ENCODE measurements around the gene INPP5D.

Gene INPP5D

GRCh38 chr2:233065954-233066470, 5.9 kb downstream of the INPP5D start:
- ATAC-seq (ENCODE audit: low read depth) (no peak), DNase-seq (ENCODE audit: low spot score) (no peak)
- Histone ChIP-seq H3K4me3 (ENCODE audit: severe bottlenecking) (no peak overlapping the region), H3K27me3 (ENCODE audit: insufficient read depth, poor library complexity, severe bottlenecking) (no peaks in the 10 kb centered on the region), H3K27ac (ENCODE audit: poor library complexity, severe bottlenecking) (no peak overlapping the region), H3K4me1 (ENCODE audit: insufficient read depth, poor library complexity, severe bottlenecking) (peaks cover 5% of the 10 kb centered on the region), H3K9me3 (ENCODE audit: severe bottlenecking) (no peaks in the 10 kb centered on the region), H3K36me3 (ENCODE audit: low read depth) (no peaks in the 10 kb centered on the region)
- TF ChIP-seq, protein P1, sequence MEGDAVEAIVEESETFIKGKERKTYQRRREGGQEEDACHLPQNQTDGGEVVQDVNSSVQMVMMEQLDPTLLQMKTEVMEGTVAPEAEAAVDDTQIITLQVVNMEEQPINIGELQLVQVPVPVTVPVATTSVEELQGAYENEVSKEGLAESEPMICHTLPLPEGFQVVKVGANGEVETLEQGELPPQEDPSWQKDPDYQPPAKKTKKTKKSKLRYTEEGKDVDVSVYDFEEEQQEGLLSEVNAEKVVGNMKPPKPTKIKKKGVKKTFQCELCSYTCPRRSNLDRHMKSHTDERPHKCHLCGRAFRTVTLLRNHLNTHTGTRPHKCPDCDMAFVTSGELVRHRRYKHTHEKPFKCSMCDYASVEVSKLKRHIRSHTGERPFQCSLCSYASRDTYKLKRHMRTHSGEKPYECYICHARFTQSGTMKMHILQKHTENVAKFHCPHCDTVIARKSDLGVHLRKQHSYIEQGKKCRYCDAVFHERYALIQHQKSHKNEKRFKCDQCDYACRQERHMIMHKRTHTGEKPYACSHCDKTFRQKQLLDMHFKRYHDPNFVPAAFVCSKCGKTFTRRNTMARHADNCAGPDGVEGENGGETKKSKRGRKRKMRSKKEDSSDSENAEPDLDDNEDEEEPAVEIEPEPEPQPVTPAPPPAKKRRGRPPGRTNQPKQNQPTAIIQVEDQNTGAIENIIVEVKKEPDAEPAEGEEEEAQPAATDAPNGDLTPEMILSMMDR (IDR thresholded peaks at IDR 0.05; ENCODE audit: poor library complexity, severe bottlenecking) = no peak

DNA sequence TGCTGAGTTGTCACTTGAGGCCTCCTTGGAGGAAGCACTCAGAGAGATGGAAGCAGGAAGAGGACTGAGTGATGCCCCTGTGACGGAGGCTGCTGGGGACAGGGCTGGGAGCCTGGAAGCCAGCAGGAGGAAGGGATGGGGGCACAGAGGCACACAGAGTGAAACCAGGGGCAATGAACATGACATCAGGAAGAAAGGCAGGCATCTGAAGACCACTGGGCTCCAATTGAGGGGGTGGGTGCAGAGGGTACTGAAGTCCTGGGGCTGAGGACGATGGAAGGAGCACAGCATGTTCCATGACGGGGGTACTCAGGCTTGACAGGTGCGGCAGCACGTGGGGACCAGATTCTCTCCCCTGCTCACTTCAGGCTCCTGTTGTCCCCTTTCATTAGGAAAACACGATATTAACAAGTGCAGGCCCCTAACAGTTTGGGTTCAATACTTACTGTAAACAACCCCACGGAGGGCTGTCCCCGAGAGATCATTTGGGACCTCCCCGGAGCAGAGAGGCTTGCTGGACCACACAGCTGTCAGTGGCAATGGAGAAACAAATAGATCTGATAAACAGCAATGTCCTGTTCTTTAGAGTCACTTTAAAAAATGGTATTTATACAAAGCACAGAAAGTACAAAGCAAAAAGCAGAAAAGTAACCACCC, 8.7 kb downstream of the INPP5D start:
- H3K9me3 ChIP-seq (ENCODE audit: severe bottlenecking) = no peaks in the 10 kb centered on the region
- H3K27ac ChIP-seq (ENCODE audit: poor library complexity, severe bottlenecking) = no peak overlapping the region
- TF ChIP-seq, protein P1 (IDR thresholded peaks at IDR 0.05; ENCODE audit: poor library complexity, severe bottlenecking) = no peak
- DNase-seq (ENCODE audit: low spot score) (no peak), ATAC-seq (ENCODE audit: low read depth) (no peak)
- no peaks in the 10 kb centered on the region for H3K27me3 ChIP-seq (ENCODE audit: insufficient read depth, poor library complexity, severe bottlenecking)
- peaks cover 5% of the 10 kb centered on the region for H3K4me1 ChIP-seq (ENCODE audit: insufficient read depth, poor library complexity, severe bottlenecking)
- H3K36me3 ChIP-seq (ENCODE audit: low read depth) = no peaks in the 10 kb centered on the region
- H3K4me3 ChIP-seq (ENCODE audit: severe bottlenecking) = no peak overlapping the region

DNA sequence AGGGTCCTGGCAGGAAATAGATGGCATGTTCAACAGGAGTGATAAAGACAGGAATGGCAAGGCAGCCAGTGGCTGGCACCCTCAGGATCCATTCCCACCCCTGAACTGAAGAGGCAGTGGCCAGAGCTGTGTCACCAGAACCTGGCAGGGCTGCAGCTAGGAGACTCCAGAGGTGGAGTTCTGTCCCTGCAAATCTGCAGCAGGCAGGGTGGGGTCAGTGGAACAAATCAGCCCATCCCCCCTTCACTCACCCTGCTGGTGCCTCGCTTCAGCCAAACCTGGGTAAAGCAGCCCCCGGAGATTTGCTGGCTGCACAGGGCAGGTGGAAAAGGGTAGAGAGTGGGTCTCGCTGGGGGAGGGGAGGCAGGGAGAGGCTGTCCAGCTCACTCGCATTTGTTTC, 12.7 kb downstream of the INPP5D start:
- TF ChIP-seq, protein P1 (IDR thresholded peaks at IDR 0.05; ENCODE audit: poor library complexity, severe bottlenecking) = no peak
- H3K27ac ChIP-seq (ENCODE audit: poor library complexity, severe bottlenecking) = no peak overlapping the region
- H3K4me3 ChIP-seq (ENCODE audit: severe bottlenecking) = no peak overlapping the region
- H3K4me1 ChIP-seq (ENCODE audit: insufficient read depth, poor library complexity, severe bottlenecking) = no peaks in the 10 kb centered on the region
- DNase-seq (ENCODE audit: low spot score) (no peak), ATAC-seq (ENCODE audit: low read depth) (no peak)
- H3K27me3 ChIP-seq (ENCODE audit: insufficient read depth, poor library complexity, severe bottlenecking) = no peaks in the 10 kb centered on the region
- H3K36me3 ChIP-seq (ENCODE audit: low read depth) = no peaks in the 10 kb centered on the region
- H3K9me3 ChIP-seq (ENCODE audit: severe bottlenecking) = no peaks in the 10 kb centered on the region

DNA sequence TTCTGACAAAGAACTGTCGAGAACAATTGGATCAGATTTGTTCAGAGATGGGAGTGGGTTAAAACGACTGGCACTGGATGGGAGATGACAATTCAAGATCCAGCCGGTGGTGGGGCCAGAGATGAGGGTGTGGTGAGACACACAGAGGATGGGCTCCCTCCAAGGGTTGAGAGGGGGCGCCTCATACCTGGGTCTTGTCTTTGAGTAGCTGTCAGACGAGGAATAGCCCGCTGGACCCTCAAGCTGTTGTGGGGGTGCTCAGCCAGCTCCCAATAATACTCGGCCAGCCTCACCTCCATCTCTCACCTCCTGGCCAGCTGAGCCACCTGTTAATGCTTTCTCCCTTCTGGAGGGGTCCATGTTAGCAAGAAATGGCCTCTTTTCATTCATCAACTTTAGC, 14.0 kb downstream of the INPP5D start:
- no peak for DNase-seq (ENCODE audit: low spot score)

More for the DNA sequence above, 14.0 kb downstream of the INPP5D start:
- H3K27ac ChIP-seq (ENCODE audit: poor library complexity, severe bottlenecking) = no peak overlapping the region
- ATAC-seq (ENCODE audit: low read depth) = no peak
- H3K9me3 ChIP-seq (ENCODE audit: severe bottlenecking) = no peaks in the 10 kb centered on the region
- no peak overlapping the region for H3K4me3 ChIP-seq (ENCODE audit: severe bottlenecking)
- H3K36me3 ChIP-seq (ENCODE audit: low read depth) = no peaks in the 10 kb centered on the region
- no peaks in the 10 kb centered on the region for H3K27me3 ChIP-seq (ENCODE audit: insufficient read depth, poor library complexity, severe bottlenecking)
- H3K4me1 ChIP-seq (ENCODE audit: insufficient read depth, poor library complexity, severe bottlenecking) = no peaks in the 10 kb centered on the region
- TF ChIP-seq, protein P1 (IDR thresholded peaks at IDR 0.05; ENCODE audit: poor library complexity, severe bottlenecking) = no peak
